ENCODE measurements around the gene NCBP2L. TPM values are rescaled to one million over a fixed set of nuclear protein-coding genes. Genes with fewer than 3 reads are reported as not detected.

The NCBP2L gene
- total and polyA plus RNA-seq, 2 experiments from 2014 or later, result not detected

- no peaks in the 10 kb centered on the region for H4K20me1 ChIP-seq (replicated peaks; ENCODE audit: insufficient read depth)
- H3K4me3 ChIP-seq, result no peak overlapping the region
- H2AFZ ChIP-seq, result no peak overlapping the region
- no peaks in the 10 kb centered on the region for H3K36me3 ChIP-seq (ENCODE audit: insufficient read depth)
- no peak for TF ChIP-seq CREB1 (CRISPR knock-in tag; IDR thresholded peaks at IDR 0.05; ENCODE audit: low read depth)
- no peaks in the 10 kb centered on the region for H3K79me2 ChIP-seq (replicated peaks; ENCODE audit: insufficient read depth)
- Mint-ChIP-seq H3K27ac (no peak overlapping the region), H3K9me3 (no peaks in the 10 kb centered on the region), H3K36me3 (ENCODE audit: low read depth) (no peaks in the 10 kb centered on the region), H3K27me3 (ENCODE audit: insufficient read depth, low read depth, poor library complexity) (peaks cover 5% of the 10 kb centered on the region), H3K4me3 (no peak overlapping the region), H3K4me1 (peaks cover 9% of the 10 kb centered on the region)
- no peak for ATAC-seq
- no peaks in the 10 kb centered on the region for H3K27me3 ChIP-seq (ENCODE audit: insufficient read depth)
- H3K9me2 ChIP-seq (ENCODE audit: insufficient read depth), result no peaks in the 10 kb centered on the region
- H3F3A ChIP-seq (replicated peaks; ENCODE audit: low read depth), result no peaks in the 10 kb centered on the region
- no peaks in the 10 kb centered on the region for H3K4me1 ChIP-seq (ENCODE audit: insufficient read depth)
- no peak overlapping the region for H3K27ac ChIP-seq (ENCODE audit: low read depth)
- DNase-seq (ENCODE audit: low spot score), result no peak
- H3K4me2 ChIP-seq, result no peak overlapping the region
Observed at GRCh38 chrX:107760304-107761077, 17.0 kb upstream of the NCBP2L start.

DNA sequence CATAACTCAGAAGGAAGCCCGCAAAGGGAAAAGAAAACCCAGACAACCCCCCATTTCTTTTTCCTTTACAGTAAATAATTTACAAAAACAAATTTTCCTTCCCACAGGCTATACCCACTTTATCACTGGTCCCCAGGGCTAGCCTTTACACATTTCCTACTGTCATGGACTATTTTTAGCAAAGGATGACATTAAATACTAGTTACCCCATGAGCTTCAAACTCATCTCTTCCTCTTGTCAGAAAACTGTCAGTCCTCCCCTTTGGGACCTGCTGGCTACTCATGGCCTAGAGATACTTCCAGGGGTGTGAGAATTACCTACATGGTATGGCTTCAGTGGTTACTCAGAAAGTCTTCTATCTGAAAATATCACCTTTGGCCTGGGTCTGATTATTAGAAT lies 13.9 kb upstream of the NCBP2L start:
- no peaks in the 10 kb centered on the region for H3K36me3 ChIP-seq (ENCODE audit: insufficient read depth)
- H3K27me3 Mint-ChIP-seq (ENCODE audit: insufficient read depth, low read depth, poor library complexity), result peaks cover 4% of the 10 kb centered on the region
- H3K27me3 ChIP-seq (ENCODE audit: insufficient read depth), result no peaks in the 10 kb centered on the region
- no peaks in the 10 kb centered on the region for H4K20me1 ChIP-seq (replicated peaks; ENCODE audit: insufficient read depth)
- H3K27ac Mint-ChIP-seq, result no peak overlapping the region
- peaks cover 9% of the 10 kb centered on the region for H3K4me1 Mint-ChIP-seq
- DNase-seq (ENCODE audit: low spot score) (no peak), ATAC-seq (no peak)
- H3K4me1 ChIP-seq (ENCODE audit: insufficient read depth), result no peaks in the 10 kb centered on the region
- no peak overlapping the region for H3K4me3 Mint-ChIP-seq
- H3K36me3 Mint-ChIP-seq (ENCODE audit: low read depth), result no peaks in the 10 kb centered on the region
- H3K79me2 ChIP-seq (replicated peaks; ENCODE audit: insufficient read depth), result no peaks in the 10 kb centered on the region
- H3K9me2 ChIP-seq (ENCODE audit: insufficient read depth), result no peaks in the 10 kb centered on the region
- H3K27ac ChIP-seq (ENCODE audit: low read depth), result no peak overlapping the region
- H3K4me3 ChIP-seq, result no peak overlapping the region
- no peak overlapping the region for H3K4me2 ChIP-seq
- H2AFZ ChIP-seq, result no peak overlapping the region
- H3F3A ChIP-seq (replicated peaks; ENCODE audit: low read depth), result no peaks in the 10 kb centered on the region
- H3K9me3 Mint-ChIP-seq, result no peaks in the 10 kb centered on the region
- no peak for TF ChIP-seq POLR2AphosphoS5 (IDR thresholded peaks at IDR 0.05; ENCODE audit: low read depth)
- TF ChIP-seq EZH2phosphoT487 (IDR thresholded peaks at IDR 0.05; ENCODE audit: unreplicated experiment), result no peak
- TF ChIP-seq CREB1 (CRISPR knock-in tag; IDR thresholded peaks at IDR 0.05; ENCODE audit: low read depth), result no peak
- TF ChIP-seq NANOG (IDR thresholded peaks at IDR 0.05; ENCODE audit: borderline replicate concordance), result no peak
- TF ChIP-seq, protein P1, sequence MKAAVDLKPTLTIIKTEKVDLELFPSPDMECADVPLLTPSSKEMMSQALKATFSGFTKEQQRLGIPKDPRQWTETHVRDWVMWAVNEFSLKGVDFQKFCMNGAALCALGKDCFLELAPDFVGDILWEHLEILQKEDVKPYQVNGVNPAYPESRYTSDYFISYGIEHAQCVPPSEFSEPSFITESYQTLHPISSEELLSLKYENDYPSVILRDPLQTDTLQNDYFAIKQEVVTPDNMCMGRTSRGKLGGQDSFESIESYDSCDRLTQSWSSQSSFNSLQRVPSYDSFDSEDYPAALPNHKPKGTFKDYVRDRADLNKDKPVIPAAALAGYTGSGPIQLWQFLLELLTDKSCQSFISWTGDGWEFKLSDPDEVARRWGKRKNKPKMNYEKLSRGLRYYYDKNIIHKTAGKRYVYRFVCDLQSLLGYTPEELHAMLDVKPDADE (IDR thresholded peaks at IDR 0.05), result no peak
- no peak for TF ChIP-seq JUNB (IDR thresholded peaks at IDR 0.05; ENCODE audit: unreplicated experiment)
- no peak for TF ChIP-seq STAT1 (IDR thresholded peaks at IDR 0.05; ENCODE audit: unreplicated experiment)
- TF ChIP-seq CTCF (conservative IDR thresholded peaks at IDR 0.05; ENCODE audit: low read depth in 2 of 2), result no peak
- no peak for TF ChIP-seq ZNF462 (CRISPR knock-in tag; IDR thresholded peaks at IDR 0.05)
- no peak for TF ChIP-seq ZNF114 (CRISPR knock-in tag; IDR thresholded peaks at IDR 0.05)
- no peak for TF ChIP-seq EZH2 (IDR thresholded peaks at IDR 0.05; ENCODE audit: low read depth, unreplicated experiment)

Measured in GM23338 (cell line).